Skeletal muscle satellite cell (primary cell): ENCODE results near the gene CTNNA2.

Experiments
- H3K27me3 ChIP-seq: 2 replicates; pipeline ENCODE4 v1.7.0; 2013; ENCODE audit warnings: low read length; ENCODE audit not compliant: control insufficient read depth, insufficient read depth
- H3K36me3 ChIP-seq: 2 replicates; pipeline ENCODE4 v1.7.0; 2013; ENCODE audit warnings: mild to moderate bottlenecking, control low read depth, low read length; ENCODE audit not compliant: insufficient read depth
- H3K4me1 ChIP-seq: 2 replicates; pipeline ENCODE4 v1.7.0; 2013; ENCODE audit warnings: low read length; ENCODE audit not compliant: control insufficient read depth, insufficient read depth
- H3K4me2 ChIP-seq: 2 replicates; pipeline ENCODE4 v1.7.0; 2013; ENCODE audit warnings: mild to moderate bottlenecking, low read length
- H3K4me3 ChIP-seq: 2 replicates; pipeline ENCODE4 v1.7.0; 2013; ENCODE audit warnings: low read length
- H3K9ac ChIP-seq: 2 replicates; pipeline ENCODE4 v1.7.0; 2013; ENCODE audit warnings: mild to moderate bottlenecking, low read depth, low read length, moderate library complexity
- H3K9me3 ChIP-seq: replicated peaks from 2 replicates; pipeline ENCODE4 v1.7.0; 2013; ENCODE audit warnings: mild to moderate bottlenecking, control low read depth, low read length

Gene CTNNA2

DNA sequence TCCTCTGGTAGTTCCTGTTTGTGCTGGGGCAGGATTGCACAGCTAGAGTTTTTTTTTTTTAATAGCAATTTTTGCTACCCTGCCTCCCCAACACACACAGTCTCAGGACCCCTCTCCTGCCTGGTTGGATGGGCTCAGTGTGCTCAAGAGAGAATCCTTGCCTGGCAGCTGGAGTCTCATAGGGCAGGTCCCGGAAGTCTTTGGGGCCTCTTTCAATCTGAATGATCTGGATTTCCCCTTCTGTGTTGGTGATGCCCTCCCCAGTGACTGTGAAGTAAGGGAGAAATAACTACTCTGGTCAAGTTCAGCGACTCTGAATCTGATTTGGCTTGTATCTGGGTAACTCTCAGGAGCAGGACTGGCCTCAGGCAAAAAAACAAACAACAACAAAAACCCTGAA lies 1012.3 kb downstream of the CTNNA2 start:
- no peaks in the 10 kb centered on the region for H3K36me3 ChIP-seq
- H3K4me2 ChIP-seq = no peak overlapping the region
- H3K4me1 ChIP-seq = no peaks in the 10 kb centered on the region
- no peak overlapping the region for H3K4me3 ChIP-seq
- H3K27me3 ChIP-seq = no peaks in the 10 kb centered on the region
- H3K9ac ChIP-seq = no peak overlapping the region
- H3K9me3 ChIP-seq = no peaks in the 10 kb centered on the region

DNA sequence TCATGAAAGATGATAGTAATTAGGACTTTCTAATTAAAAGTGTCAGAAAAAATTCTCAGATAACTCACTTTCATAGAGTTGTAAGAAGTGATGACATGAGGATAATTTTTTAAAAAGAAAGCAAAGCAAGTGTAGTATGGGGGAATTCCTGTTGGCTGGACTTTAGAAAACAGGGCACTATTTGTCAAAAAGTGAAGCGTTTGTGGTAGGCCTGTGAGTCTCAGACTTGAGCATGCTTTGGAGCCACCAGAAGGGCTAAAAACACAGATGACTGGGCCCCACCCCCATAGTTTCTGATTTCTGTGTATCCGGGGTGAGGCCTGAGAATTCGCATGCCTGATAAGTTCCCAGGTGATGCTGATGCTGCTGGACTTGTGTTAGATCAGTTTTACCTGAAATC lies 1014.3 kb downstream of the CTNNA2 start:
- Histone ChIP-seq H3K4me1 (no peaks in the 10 kb centered on the region), H3K27me3 (no peaks in the 10 kb centered on the region), H3K4me3 (no peak overlapping the region), H3K4me2 (no peak overlapping the region), H3K36me3 (no peaks in the 10 kb centered on the region), H3K9ac (no peak overlapping the region), H3K9me3 (no peaks in the 10 kb centered on the region)

DNA sequence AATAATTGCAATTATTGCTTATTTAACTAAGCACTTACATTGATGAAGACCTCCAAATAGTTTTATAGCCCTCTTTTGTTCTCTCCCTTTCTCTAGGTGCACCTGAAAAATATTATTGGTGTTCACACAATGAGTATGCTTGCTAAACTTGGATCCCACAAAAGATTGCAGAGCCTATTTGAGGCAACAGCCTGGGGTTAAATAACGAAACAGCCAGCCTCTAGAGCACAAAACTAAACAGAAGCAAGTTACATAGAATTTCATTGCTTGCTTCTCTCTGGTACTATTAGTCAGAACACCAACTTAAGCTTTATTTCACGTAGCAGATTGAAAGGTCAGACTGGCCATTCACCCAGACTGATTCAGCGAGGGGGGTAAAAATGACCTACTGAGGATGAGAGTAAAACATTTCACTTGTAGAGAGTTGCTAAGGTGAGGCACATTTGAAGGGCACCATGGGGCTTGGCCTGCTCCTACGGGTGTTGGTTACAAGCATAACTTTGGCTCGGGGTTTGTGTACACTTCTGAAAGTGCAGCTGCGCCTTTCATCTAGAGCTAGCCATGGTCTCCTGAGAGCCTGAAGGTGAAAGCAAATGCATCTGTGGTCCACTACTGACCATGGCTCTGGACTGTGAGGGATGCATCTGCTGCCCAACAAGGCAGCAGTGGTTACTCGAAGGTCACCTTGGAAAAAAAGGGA lies 1016.8 kb downstream of the CTNNA2 start:
- Histone ChIP-seq H3K4me3 (no peak overlapping the region), H3K4me1 (no peaks in the 10 kb centered on the region), H3K9me3 (no peaks in the 10 kb centered on the region), H3K27me3 (no peaks in the 10 kb centered on the region), H3K9ac (no peak overlapping the region), H3K4me2 (no peak overlapping the region), H3K36me3 (no peaks in the 10 kb centered on the region)

DNA sequence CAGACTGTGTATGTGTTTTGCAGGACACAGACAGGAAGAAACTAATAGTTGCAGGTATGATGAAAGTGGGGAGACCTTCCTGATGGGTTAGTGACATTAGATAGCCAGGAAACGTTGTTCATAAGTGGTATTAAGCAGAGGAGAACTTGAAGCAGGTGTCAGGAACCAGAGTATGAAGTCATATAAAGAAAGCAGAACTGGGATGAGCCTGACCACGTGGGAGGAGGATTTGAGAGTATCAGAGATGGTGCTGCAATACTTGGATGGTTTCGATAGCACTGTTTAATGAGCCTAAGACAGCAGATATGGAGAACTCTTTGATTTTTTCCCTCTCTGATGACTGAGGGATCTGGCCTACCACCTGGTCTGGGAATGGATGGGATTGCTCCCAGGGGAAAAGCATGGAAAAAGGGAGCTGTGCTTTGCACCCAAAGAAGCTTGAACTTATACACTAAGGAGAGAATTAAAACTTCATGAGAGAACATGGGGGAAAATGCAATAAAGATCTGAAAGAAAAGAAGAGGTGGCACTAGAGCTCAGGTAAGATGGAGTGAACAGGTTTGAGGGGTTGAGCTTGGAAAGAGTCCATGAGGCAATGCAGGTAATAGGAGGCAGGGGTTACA lies 1017.7 kb downstream of the CTNNA2 start:
- no peaks in the 10 kb centered on the region for H3K9me3 ChIP-seq
- H3K9ac ChIP-seq = no peak overlapping the region
- no peaks in the 10 kb centered on the region for H3K4me1 ChIP-seq
- no peaks in the 10 kb centered on the region for H3K36me3 ChIP-seq
- no peak overlapping the region for H3K4me3 ChIP-seq
- no peak overlapping the region for H3K4me2 ChIP-seq
- no peaks in the 10 kb centered on the region for H3K27me3 ChIP-seq

DNA sequence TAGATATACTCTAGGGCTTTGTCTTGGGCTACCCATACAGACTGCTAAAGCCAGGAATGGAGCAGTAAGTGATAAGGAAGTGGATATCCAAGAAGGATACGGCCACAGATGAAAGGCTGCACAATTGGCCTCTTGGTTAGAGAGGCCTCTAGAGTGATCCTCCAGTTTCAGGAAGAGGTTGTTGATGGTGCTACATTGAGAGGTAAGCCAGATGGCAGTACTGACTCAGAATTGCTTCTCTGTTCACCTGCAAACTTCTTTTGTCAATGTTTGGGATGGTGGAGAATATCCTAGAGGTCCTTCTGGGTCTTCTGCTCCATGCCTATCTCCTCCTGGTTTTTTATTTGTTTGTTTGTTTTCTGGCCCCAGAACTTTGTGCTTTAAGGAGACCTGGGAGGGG lies 1018.5 kb downstream of the CTNNA2 start:
- Histone ChIP-seq H3K4me2 (no peak overlapping the region), H3K9ac (no peak overlapping the region), H3K4me3 (no peak overlapping the region), H3K36me3 (no peaks in the 10 kb centered on the region), H3K27me3 (no peaks in the 10 kb centered on the region), H3K4me1 (no peaks in the 10 kb centered on the region), H3K9me3 (no peaks in the 10 kb centered on the region)

DNA sequence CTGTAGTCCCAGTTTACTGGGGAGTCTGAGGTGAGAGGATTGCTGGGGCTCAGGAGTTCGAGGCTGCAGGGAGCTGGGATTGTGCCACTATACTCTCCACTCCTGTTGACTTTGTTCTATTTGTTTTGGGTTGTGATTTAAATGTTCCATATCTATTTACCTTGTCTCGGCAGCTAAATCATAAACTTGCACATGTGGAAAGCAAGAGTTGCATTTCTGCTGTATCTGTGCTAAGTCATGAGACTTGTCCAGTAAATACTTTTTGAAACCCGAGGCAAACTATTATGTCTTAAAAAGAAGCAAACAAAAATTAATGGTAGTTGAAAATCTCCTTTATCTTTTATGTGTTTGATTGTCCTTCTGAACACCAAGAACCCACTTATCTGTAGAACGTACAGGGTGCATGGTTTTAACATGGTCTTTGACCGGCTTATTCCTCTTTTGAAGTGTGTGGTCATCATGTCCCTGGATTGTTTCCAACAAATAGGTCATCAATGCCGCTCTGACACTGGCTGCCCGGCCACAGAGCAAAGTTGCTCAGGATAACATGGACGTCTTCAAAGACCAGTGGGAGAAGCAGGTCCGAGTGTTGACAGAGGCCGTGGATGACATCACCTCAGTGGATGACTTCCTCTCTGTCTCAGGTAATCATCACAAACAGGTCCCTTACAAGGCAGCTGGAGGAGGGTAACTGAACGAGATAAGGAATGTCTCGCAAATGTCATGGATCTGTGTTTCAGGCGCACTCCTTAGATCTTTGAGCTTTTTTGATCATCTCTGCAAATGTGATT lies 1032.8 kb downstream of the CTNNA2 start:
- Histone ChIP-seq H3K36me3 (no peaks in the 10 kb centered on the region), H3K27me3 (no peaks in the 10 kb centered on the region), H3K4me3 (no peak overlapping the region), H3K4me1 (no peaks in the 10 kb centered on the region), H3K9me3 (no peaks in the 10 kb centered on the region), H3K4me2 (no peak overlapping the region), H3K9ac (no peak overlapping the region)

DNA sequence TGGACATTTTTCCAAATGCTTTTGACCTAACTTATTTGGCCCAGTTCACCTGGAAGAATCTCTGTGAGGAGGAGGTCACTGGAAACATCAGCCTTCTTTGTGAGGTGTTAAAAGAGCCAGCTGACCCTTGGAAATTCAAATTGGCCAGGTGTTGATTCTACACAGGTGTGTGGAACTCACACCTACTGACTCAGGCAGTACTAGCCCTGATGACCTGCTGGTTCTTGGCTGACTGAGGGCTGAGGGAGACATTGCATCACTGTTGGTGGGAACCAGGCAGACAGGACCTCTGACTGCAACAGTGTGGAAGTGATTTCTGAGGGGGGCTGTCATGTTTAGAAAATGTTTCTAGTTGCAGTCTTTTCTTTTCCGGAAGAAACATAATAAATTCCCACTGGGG lies 1033.9 kb downstream of the CTNNA2 start:
- Histone ChIP-seq H3K4me2 (no peak overlapping the region), H3K4me1 (no peaks in the 10 kb centered on the region), H3K9me3 (no peaks in the 10 kb centered on the region), H3K4me3 (no peak overlapping the region), H3K27me3 (no peaks in the 10 kb centered on the region), H3K9ac (no peak overlapping the region), H3K36me3 (no peaks in the 10 kb centered on the region)

DNA sequence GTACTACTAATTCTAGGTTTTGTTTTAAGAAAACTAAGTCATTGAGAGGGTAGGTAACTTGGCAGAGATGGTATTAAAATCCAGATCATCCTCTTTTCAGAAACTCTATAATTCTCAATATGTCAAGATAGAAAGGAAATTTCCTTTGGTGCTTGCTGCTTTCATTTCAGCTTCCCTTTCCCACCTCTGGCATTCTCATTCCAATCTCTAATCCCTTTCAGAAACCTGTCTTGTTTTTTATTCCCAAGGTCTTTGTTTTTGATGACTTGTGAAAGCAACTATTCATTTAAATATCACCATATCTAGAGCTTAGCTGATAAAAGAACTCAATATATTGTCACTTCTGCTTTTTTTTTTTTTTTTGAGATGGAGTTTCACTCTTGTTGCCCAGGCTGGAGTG lies 1034.5 kb downstream of the CTNNA2 start:
- no peak overlapping the region for H3K4me3 ChIP-seq
- no peaks in the 10 kb centered on the region for H3K36me3 ChIP-seq
- no peaks in the 10 kb centered on the region for H3K27me3 ChIP-seq
- no peaks in the 10 kb centered on the region for H3K4me1 ChIP-seq
- H3K4me2 ChIP-seq = no peak overlapping the region
- H3K9me3 ChIP-seq = no peaks in the 10 kb centered on the region
- no peak overlapping the region for H3K9ac ChIP-seq

DNA sequence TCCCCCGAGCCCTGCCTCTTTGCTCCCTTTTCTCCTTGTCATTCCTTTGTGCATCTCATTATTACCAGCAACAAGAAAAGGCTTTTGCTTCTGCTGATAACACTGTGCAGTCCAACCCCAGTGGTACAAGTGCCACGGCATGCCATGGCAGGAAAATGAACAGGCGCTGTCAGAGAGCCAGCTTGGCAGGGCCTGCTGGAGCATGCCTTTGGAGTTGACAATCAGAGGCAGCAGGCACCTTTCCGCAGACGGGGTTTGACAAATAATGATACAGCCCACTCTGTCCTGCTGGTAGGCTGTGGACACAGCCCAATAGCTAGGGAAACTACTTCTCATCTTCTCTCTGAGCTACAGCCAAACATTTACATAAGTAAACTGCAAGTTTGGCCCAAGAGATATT lies 1035.6 kb downstream of the CTNNA2 start:
- Histone ChIP-seq H3K36me3 (no peaks in the 10 kb centered on the region), H3K9ac (no peak overlapping the region), H3K4me2 (no peak overlapping the region), H3K27me3 (no peaks in the 10 kb centered on the region), H3K4me1 (no peaks in the 10 kb centered on the region), H3K4me3 (no peak overlapping the region), H3K9me3 (no peaks in the 10 kb centered on the region)

DNA sequence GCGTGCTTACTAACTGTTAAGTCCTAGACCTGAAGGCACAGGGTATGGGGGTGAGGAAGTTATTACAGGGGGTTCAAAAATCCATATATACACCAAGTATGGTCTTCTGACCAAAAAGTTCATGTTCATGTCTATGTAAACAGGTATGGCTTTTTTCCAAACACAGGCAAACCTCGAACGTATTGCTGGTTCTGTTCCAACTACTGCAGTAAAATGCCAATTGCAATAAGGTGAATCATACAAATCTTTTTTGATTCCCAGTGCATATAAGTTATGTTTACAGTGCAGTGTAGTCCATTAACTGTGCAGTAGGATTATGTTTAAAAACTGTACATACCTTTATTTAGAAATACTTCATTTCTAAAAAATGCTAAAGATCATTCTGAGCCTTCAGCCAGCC lies 1037.0 kb downstream of the CTNNA2 start:
- Histone ChIP-seq H3K36me3 (no peaks in the 10 kb centered on the region), H3K4me3 (no peak overlapping the region), H3K27me3 (no peaks in the 10 kb centered on the region), H3K9ac (no peak overlapping the region), H3K4me2 (no peak overlapping the region), H3K9me3 (no peaks in the 10 kb centered on the region), H3K4me1 (no peaks in the 10 kb centered on the region)

DNA sequence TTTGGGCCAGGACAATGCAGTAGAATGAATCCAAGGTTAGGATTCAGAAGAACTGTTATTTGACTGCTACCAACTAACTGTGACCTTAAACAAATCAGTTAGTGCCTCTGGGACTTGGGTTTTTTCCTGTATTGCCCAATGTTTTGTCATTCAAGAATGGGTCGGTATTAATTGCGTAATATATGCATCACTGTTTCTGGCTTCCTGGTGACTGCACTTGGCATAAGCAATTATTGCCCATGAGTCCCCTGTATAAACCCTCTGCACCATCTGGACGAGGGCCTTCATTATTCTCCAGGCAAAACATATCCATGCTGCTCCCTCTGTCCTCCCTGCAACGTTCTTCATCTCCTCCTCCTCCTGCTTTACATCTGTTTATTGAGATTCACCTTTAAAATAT lies 1047.5 kb downstream of the CTNNA2 start:
- Histone ChIP-seq H3K9me3 (no peaks in the 10 kb centered on the region), H3K9ac (no peak overlapping the region), H3K36me3 (no peaks in the 10 kb centered on the region), H3K4me1 (no peaks in the 10 kb centered on the region), H3K4me3 (no peak overlapping the region), H3K4me2 (no peak overlapping the region), H3K27me3 (no peaks in the 10 kb centered on the region)
